ENCODE results near the gene SLC22A15. TPM values are rescaled to one million over a fixed set of nuclear protein-coding genes. Genes with fewer than 3 reads are reported as not detected.

The SLC22A15 gene
- total RNA-seq, 2 experiments from 2014 or later, result 0.82 to 2.8 TPM

- BruUV-seq (replicated peaks), result no TSS peak
- ChIA-PET POLR2A (interaction anchor here (1.3 kb wide), 1 partner anchor 17 kb away, joined by 3 read pairs; no protein-coding TSS in a partner anchor), CTCF (ENCODE audit: unreplicated experiment) (no interaction called here)
- Histone ChIP-seq H3K27ac (ENCODE audit: low read depth, low read length, poor library complexity, severe bottlenecking) (no peak overlapping the region), H3K4me3 (ENCODE audit: low read depth, low read length, poor library complexity, severe bottlenecking) (no peak overlapping the region), H3K4me2 (ENCODE audit: low read length) (no peak overlapping the region), H3K79me2 (ENCODE audit: insufficient read depth, low read depth, low read length) (no peaks in the 10 kb centered on the region), H4K20me1 (ENCODE audit: insufficient read depth, low read length) (no peaks in the 10 kb centered on the region), H3K4me1 (ENCODE audit: insufficient read depth, low read length, poor library complexity, severe bottlenecking) (no peaks in the 10 kb centered on the region), H2AFZ (ENCODE audit: low read length) (no peak overlapping the region), H3K9me3 (ENCODE audit: low read length) (0 out of 2 replicates have a peak, but pooled peaks cover 5% of the 10 kb centered on the region), H3K36me3 (ENCODE audit: insufficient read depth, low read length) (no peaks in the 10 kb centered on the region), H3K9me2 (ENCODE audit: insufficient read depth, low read length) (no peaks in the 10 kb centered on the region)
- no peak for DNase-seq (ENCODE audit: low spot score)
- intact Hi-C loops (cut with micrococcal nuclease; ENCODE audit: unreplicated experiment), result loop anchor here (10.0 kb wide), 1 partner anchor 365 kb away; no protein-coding TSS in a partner anchor
- TF ChIP-seq EZH2phosphoT487 (IDR thresholded peaks at IDR 0.05; ENCODE audit: borderline replicate concordance, low read depth, low read length) (no peak), CTCF (conservative IDR thresholded peaks at IDR 0.05; ENCODE audit: low read length) (no peak)
Measured at GRCh38 chr1:115980156-115980555, 3.8 kb downstream of the SLC22A15 start.

- Histone ChIP-seq H3K9me3 (ENCODE audit: low read length) (no peaks in the 10 kb centered on the region), H4K20me1 (ENCODE audit: insufficient read depth, low read length) (no peaks in the 10 kb centered on the region), H3K79me2 (ENCODE audit: insufficient read depth, low read depth, low read length) (no peaks in the 10 kb centered on the region), H2AFZ (ENCODE audit: low read length) (no peak overlapping the region), H3K4me1 (ENCODE audit: insufficient read depth, low read length, poor library complexity, severe bottlenecking) (no peaks in the 10 kb centered on the region), H3K27ac (ENCODE audit: low read depth, low read length, poor library complexity, severe bottlenecking) (no peak overlapping the region), H3K4me2 (ENCODE audit: low read length) (no peak overlapping the region), H3K36me3 (ENCODE audit: insufficient read depth, low read length) (no peaks in the 10 kb centered on the region), H3K9me2 (ENCODE audit: insufficient read depth, low read length) (no peaks in the 10 kb centered on the region), H3K4me3 (ENCODE audit: low read depth, low read length, poor library complexity, severe bottlenecking) (no peak overlapping the region)
- CTCF ChIA-PET (ENCODE audit: unreplicated experiment), result interaction anchor here (1.3 kb wide), 1 partner anchor 172 kb away, joined by 5 read pairs; no protein-coding TSS in a partner anchor
- DNase-seq (ENCODE audit: low spot score), result peak; percentile 55
- no TSS peak for BruUV-seq (replicated peaks)
- POLR2A ChIA-PET, result interaction anchor here (0.6 kb wide), 1 partner anchor 1087 kb away, joined by 3 read pairs; no protein-coding TSS in a partner anchor
- peak; percentile 86 for TF ChIP-seq CTCF (conservative IDR thresholded peaks at IDR 0.05; ENCODE audit: low read length)
- TF ChIP-seq EZH2phosphoT487 (IDR thresholded peaks at IDR 0.05; ENCODE audit: borderline replicate concordance, low read depth, low read length), result no peak
- intact Hi-C loops (cut with micrococcal nuclease; ENCODE audit: unreplicated experiment), result loop anchor here (1.0 to 10.0 kb wide), 2 partner anchors 174 to 366 kb away; no protein-coding TSS in a partner anchor
Measured at GRCh38 chr1:115980998-115981993, 5.0 kb downstream of the SLC22A15 start.

Measured in OCI-LY7 (cell line).